NCI-H526 treated with DMSO at 0.1 percent for 48 hours (cell line): ENCODE data around the gene NDC1.

ENCODE experiments used
- DNase-seq: peaks from one replicate; lab custom pipeline; 2025; lab: John Stamatoyannopoulos, UW

The NDC1 gene

DNA sequence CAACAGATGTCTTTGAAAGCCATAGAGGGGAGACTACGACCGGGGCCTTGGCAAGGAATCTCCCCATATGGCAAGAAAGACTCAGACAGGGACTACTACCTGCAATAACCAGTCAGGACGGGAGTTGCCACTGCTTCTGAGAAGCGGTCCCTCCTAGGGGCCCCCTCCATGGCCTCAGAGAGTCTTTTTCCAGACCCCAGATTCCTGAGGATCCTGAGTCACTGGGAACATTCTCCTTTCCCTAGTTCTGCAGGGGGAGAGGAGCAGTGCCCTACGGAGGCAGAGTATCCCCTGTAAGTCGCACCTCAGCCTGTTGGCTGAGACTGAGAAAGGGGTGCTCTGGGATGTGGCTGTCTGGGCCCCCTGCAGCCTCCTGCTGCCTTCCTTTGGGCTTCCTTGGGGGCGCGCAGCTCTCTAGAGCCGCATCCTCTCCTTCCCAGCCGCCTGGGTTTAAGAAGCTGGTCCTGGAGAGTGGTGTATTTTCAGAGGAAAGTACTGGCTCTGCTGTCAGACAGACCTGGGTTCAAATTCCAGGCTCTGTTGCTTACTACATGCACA is 107.0 kb downstream of the NDC1 start:
- no peak for DNase-seq

DNA sequence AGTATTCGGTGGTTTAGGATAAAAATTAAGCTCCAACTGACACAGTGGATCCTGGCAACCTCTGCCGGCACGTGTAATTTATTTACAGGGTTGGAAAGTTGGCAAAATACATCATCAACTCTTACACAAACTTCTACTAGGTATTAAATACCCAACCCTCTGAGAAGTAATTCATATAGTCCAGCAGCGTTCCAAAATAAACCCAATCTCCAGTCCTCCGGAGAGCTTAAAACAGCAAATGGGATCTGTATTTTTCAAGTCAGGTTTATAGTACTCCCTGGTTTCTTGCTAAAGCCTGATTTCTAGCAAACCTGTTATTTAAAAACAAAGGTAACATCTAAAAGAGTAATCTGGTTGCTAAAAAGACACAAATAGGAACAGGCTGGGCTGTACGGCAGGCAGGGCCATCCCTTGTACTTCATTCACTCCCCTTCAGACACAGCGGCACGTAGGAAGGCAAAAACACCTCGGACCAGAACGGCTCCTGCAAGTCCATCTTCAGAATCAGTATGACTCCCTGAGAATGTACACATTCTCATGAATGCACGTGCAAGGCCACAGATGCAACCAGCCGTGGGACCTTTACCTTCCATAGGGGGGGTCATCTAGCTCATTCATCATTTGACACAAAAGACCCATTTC is 107.8 kb downstream of the NDC1 start:
- DNase-seq: no peak

DNA sequence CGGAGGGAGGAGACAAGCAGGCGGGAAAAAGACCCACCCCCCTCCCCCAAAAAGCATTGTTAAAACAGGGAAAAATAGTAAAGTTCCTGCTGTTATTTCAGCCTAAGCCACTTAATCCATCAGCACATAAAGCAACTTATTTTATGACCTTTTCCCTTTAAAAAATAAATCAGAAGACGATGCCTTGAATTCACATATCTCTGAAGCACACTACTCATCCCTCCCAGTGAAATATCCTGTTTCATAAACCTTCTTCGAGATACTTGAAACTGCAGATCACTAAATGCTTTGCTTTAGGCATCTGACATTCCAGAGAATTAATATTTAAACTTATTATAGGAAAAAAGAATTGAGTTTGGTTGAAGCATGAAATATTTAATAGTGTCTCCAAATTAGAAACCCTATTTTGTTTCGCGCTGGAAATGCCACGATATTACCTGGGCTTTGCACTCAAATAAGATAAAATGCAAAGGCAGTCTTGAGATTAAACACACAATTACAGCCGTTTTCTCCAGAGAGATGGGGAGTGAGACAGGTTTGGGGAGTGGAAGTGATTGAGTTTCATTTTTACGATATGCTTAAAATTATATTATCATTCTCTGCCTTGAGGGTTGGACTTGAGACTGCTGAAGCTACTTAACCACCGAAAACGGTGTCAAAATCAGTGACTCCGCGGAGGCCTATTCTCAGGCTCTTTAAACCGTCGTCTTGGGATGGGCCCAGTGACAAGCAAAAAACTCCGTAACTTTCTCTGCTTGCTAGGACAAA is 108.5 kb downstream of the NDC1 start:
- no peak for DNase-seq

DNA sequence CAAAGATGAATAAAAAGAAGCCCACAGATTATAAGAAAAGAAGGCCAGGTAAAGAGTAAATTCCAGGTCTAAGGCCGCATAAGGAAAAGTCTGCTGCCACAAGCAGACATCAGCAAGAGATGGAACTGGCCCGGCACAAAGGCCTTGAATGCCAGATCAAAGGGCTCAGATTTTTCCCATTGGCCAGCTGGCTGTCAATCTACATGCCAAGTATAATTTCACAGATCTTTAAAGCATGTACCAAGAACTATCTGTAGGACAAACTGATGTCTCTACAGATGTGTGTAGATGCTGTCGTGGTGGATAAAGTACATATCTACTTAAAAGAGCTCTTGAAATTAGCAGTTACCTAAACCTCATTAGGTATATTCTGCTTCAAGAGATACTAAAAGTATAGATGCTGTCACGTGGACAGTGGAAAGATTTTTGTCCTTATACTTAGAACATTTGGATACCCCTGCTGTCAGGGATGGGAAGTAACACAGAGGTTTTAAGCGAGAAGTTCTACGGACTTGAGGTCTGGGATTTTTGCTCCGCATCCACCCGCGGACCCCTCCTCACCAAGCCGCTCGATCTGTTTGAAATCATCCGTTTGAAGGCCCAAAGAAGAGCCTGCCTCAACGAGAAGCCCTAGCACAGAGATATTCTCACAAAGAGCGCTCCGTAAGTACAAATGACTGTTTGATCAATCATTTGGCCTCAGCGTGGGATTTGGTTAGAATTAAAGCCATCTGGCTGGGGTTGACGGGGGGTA is 109.2 kb downstream of the NDC1 start:
- DNase-seq: no peak

DNA sequence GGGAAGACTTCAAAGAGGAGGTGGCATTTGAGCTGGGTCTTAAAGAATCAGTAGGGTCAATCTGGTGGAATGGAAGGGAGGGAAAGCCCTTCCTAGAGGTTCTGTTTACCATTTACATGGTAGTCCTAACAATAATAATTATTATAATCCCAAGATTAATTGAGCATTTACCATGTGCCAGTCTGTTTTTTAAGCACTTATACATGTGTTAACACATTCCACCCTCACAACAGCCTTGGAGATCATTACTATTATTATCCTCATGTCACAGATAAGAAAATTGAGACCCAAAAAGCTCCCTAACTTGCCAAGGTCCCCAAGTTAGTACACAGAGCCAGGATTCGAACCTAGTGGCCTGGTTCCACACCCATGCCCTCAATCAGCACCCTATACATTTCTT is 109.9 kb downstream of the NDC1 start:
- DNase-seq: no peak

GRCh38 chr1:53727461-53728092 is 110.5 kb downstream of the NDC1 start:
- DNase-seq: no peak

GRCh38 chr1:53726009-53726600 is 112.0 kb downstream of the NDC1 start:
- no peak for DNase-seq

DNA sequence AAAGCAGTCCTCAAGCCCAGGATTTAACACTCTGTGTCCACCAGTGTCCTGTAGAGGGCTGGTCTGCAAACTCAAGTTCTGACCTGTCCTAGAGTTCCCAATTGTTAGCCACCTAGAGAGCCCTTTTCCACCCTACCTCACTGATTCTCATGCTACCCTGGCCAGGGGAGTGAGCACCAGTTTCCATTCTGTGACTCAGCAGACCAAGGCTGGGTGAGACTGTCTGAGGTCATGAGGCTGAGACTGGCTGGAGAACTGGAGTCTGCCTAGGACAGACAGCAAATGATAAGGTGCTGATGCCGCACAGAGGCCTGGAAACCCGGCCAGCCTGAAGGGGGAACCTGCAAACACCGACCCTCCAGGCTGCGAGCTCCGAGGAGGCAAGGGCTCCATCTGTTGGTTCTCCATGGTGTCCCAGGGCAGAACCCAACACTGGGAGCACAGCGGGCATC is 112.8 kb downstream of the NDC1 start:
- no peak for DNase-seq

- no peak for DNase-seq
Observed at GRCh38 chr1:53722025-53722424, 116.1 kb downstream of the NDC1 start.

- DNase-seq: no peak
Observed at GRCh38 chr1:53721088-53721487, 117.0 kb downstream of the NDC1 start.

GRCh38 chr1:53719469-53719868 is 118.6 kb downstream of the NDC1 start:
- no peak for DNase-seq

DNA sequence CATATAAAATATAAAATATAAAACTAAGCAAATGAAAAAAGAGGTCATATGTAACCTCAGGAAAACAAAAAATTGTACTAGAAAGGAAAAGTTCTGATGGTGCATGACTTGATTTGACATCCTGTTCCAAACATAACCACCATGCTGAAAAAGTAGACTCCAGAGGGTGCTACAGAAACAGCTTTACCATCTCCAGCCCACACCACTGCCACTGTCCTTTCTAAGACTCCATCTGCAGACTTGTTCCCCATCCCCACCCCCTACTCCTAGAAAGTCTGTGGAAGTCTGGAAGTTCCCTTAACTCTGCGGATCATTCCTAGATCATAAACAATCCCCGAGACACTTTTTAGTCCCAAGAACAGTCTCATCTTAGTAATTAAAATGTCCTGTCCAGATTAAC is 119.7 kb downstream of the NDC1 start:
- no peak for DNase-seq

- no peak for DNase-seq
Observed at GRCh38 chr1:53717025-53717804, 120.9 kb downstream of the NDC1 start.

GRCh38 chr1:53716150-53716549 is 121.9 kb downstream of the NDC1 start:
- DNase-seq: no peak

DNA sequence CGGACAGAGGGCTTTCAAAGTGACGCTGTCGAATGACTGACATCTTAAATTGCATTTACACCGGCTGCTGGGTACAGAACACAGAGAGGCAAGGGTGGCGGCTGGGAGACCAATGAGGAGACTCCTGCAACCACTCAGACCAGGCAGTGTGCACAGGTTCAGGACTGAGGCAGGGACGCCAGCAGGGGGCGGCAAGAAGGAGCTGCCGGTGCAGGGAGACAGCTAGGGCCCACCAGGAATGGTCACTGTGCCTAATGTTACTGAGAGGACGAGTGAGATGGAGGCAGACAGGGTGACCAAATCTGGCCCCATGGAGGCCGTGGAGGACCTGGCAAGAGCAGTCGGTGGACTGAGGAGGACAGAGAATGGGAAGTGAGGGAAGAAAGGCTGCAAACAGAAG is 122.6 kb downstream of the NDC1 start:
- no peak for DNase-seq
